Stimulated activated naive B cell treated with anti-CD40 and anti-IgM and Interleukin-4, amounts not matched to agents 10 μg/mL and 1 μg/mL and 100 μg/mL, for 72 hours (primary cell): ENCODE results near the gene TAL2.
A peak's percentile ranks its signal among the peaks of the same experiment; 100 is the strongest.
"Not testable (repeated sequence)": the region's sequence is repeated elsewhere in the genome, so short reads cannot be mapped to it uniquely, and the experiment has no call there.

Experiments
- ATAC-seq, 2 donors: fragments of 150-1000 bp; cut with Tn5 transposase; replicated peaks; 2 replicates each; pipeline ENCODE4 v1.10.0; 2021; ENCODE audit warnings: moderate library complexity in 1 of 2
- DNase-seq: peaks from one replicate; pipeline ENCODE4 v3.0.0; 2021
- H3K27ac Mint-ChIP-seq: one replicate; pipeline ENCODE4 v1.8.0; 2022; ENCODE audit warnings: mild to moderate bottlenecking, mixed read lengths
- H3K27me3 Mint-ChIP-seq, 2 donors: one replicate each; pipeline ENCODE4 v1.8.0; 2022; ENCODE audit warnings: mixed read lengths in 2 of 2
- H3K36me3 Mint-ChIP-seq, 2 donors: one replicate each; pipeline ENCODE4 v1.8.0; 2022; ENCODE audit warnings: mixed read lengths in 2 of 2, mild to moderate bottlenecking in 1 of 2
- H3K4me1 Mint-ChIP-seq, 2 donors: one replicate each; pipeline ENCODE4 v1.8.0; 2022; ENCODE audit warnings: mixed read lengths in 2 of 2, mild to moderate bottlenecking in 1 of 2
- H3K4me3 Mint-ChIP-seq, 2 donors: one replicate each; pipeline ENCODE4 v1.8.0; 2022; ENCODE audit warnings: mild to moderate bottlenecking in 2 of 2, mixed read lengths in 2 of 2, moderate library complexity in 1 of 2
- H3K9me3 Mint-ChIP-seq, 2 donors: one replicate each; pipeline ENCODE4 v1.8.0; 2022; ENCODE audit warnings: mixed read lengths in 2 of 2, mild to moderate bottlenecking in 1 of 2

The TAL2 gene

GRCh38 chr9:105683688-105684275 lies 21.5 kb downstream of the TAL2 start:
- no peaks in the 10 kb centered on the region for H3K9me3 Mint-ChIP-seq
- no peak overlapping the region for H3K4me3 Mint-ChIP-seq
- DNase-seq: no peak
- H3K27me3 Mint-ChIP-seq: peaks cover 7 to 9% of the 10 kb centered on the region in 2 donors
- H3K4me1 Mint-ChIP-seq: no peaks in the 10 kb centered on the region
- no peak for ATAC-seq
- H3K27ac Mint-ChIP-seq: no peak overlapping the region
- no peaks in the 10 kb centered on the region for H3K36me3 Mint-ChIP-seq

DNA sequence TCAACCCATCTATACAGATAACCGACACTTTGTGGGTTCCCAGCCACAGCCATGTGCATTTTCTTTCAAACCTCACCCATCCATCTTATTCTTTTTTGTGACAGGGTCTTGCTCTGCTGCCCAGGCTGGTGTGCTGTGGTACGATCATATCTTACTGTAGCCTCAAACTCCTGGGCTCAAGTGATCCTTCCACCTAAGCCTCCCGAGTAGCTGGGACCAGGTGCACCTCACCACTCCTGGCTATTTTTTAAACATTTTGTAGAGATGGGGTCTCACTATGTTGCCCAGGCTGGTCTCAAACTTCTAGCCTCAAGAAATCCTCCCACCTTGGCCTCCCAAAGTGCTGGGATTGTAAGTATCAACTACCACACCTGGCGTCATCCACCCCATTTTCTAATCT lies 24.7 kb downstream of the TAL2 start:
- H3K27ac Mint-ChIP-seq: no peak overlapping the region
- H3K9me3 Mint-ChIP-seq: no peaks in the 10 kb centered on the region
- H3K4me3 Mint-ChIP-seq: no peak overlapping the region
- no peak for DNase-seq
- no peaks in the 10 kb centered on the region for H3K36me3 Mint-ChIP-seq
- H3K4me1 Mint-ChIP-seq: no peaks in the 10 kb centered on the region
- no peak for ATAC-seq
- H3K27me3 Mint-ChIP-seq: peaks cover 9 to 12% of the 10 kb centered on the region in 2 donors

GRCh38 chr9:105690742-105691141 lies 28.5 kb downstream of the TAL2 start:
- ATAC-seq (no peak), DNase-seq (no peak)
- H3K27ac Mint-ChIP-seq: no peak overlapping the region
- H3K36me3 Mint-ChIP-seq: no peaks in the 10 kb centered on the region
- H3K4me3 Mint-ChIP-seq: no peak overlapping the region
- H3K4me1 Mint-ChIP-seq: peaks cover 12 to 16% of the 10 kb centered on the region in 2 donors
- H3K9me3 Mint-ChIP-seq: no peaks in the 10 kb centered on the region
- H3K27me3 Mint-ChIP-seq: peaks cover 9 to 18% of the 10 kb centered on the region in 2 donors

- peaks cover 3% of the 10 kb centered on the region in 2 donors for H3K36me3 Mint-ChIP-seq
- peak; percentile 1 for DNase-seq
- H3K9me3 Mint-ChIP-seq: no peaks in the 10 kb centered on the region
- H3K4me1 Mint-ChIP-seq: peaks cover 14 to 22% of the 10 kb centered on the region in 2 donors
- peak overlapping the region; percentile 74 to 75 for H3K4me3 Mint-ChIP-seq
- H3K27ac Mint-ChIP-seq: peak overlapping the region; percentile 91
- peak; percentile 42 to 63 for ATAC-seq
- H3K27me3 Mint-ChIP-seq: peaks cover 0 to 11% of the 10 kb centered on the region in 2 donors
These were observed 31.4 kb downstream of the TAL2 start for GRCh38 chr9:105693435-105694189.

GRCh38 chr9:105694190-105694847 lies 32.1 kb downstream of the TAL2 start, which contains the start of gene TMEM38B:
TSS of gene TMEM38B (plus strand) at chr9:105694541. CDS start at chr9:105694661, 120 bp downstream.
- Mint-ChIP-seq H3K9me3 (no peaks in the 10 kb centered on the region), H3K27me3 (peaks cover 0 to 11% of the 10 kb centered on the region in 2 donors), H3K4me3 (peak within 1 kb of the TSS; percentile 74 to 75), H3K27ac (peak within 1 kb of the TSS; percentile 91), H3K36me3 (peaks cover 3% of the 10 kb centered on the region in 2 donors), H3K4me1 (peaks cover 16 to 28% of the 10 kb centered on the region in 2 donors)
- peak; percentile 80 to 83 for ATAC-seq
- peak; percentile 72 for DNase-seq

DNA sequence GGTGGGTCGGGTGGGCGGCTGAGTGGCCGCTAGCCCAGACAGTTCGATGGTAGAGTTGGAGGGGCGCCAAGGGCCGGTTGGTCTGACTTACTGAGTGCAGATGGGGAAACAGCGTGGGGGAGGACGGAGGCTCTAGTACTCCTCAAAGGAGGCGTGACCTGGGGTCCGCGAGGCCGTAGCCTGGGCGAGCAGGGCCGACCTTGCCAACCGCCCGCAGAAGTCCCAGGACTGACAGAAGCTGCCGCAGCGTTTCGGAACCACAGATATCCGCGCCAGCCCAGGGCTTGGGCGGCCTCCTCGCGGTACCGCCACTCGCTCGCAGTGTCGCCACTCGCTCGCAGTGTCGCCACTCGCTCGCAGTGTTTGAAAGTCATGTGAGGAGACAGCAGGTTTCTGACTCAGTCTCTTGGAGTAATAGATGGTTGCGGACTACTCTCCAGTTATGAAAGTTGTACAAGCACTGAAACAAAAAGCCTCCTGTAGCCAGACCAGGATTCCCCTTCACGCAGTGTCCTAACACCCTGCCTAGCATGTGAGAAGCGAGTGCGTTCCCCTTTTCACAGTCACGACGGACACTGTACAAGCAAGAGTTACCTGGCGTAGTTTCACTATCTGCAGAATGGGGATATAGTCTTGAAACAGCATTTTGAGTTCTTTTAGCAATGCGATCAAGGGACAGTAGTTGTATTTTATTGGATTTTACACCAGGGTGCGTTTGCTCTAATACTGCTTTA lies 32.8 kb downstream of the TAL2 start:
- peaks cover 0 to 11% of the 10 kb centered on the region in 2 donors for H3K27me3 Mint-ChIP-seq
- H3K4me3 Mint-ChIP-seq: peak overlapping the region; percentile 74 to 75
- peaks cover 18 to 34% of the 10 kb centered on the region in 2 donors for H3K4me1 Mint-ChIP-seq
- ATAC-seq (peak; percentile 75 to 77), DNase-seq (peak; percentile 55)
- H3K36me3 Mint-ChIP-seq: peaks cover 3% of the 10 kb centered on the region in 2 donors
- H3K9me3 Mint-ChIP-seq: no peaks in the 10 kb centered on the region
- H3K27ac Mint-ChIP-seq: peak overlapping the region; percentile 91

DNA sequence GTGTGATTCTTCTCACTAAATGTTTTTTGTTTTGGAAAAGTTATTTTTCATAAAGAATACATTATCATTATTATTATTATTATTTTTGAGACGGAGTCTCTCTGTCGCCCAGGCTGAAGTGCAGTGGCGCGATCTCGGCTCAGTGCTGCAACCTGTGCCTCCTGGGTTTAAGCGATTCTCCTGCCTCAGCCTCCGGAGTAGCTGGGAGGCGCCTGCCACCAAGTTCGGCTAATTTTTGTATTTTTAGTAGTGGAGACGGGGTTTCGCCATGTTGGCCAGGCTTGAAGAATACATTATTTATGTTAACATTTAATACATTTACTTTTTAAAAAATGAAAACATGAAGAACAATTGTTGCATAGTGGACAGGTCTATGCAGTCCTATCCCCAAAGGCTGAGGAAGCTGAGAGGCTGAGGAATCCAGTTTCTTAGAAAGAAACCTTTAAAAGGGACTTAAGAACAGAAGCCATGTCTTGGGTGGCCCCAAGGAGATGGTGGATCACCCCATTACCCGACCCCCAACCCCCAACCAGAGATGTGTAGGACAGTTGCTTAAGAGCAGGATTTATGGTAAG lies 34.0 kb downstream of the TAL2 start:
- no peak overlapping the region for H3K4me3 Mint-ChIP-seq
- DNase-seq (no peak), ATAC-seq (no peak)
- H3K27ac Mint-ChIP-seq: no peak overlapping the region
- H3K27me3 Mint-ChIP-seq: peaks cover 0 to 6% of the 10 kb centered on the region in 2 donors
- H3K9me3 Mint-ChIP-seq: no peaks in the 10 kb centered on the region
- peaks cover 3% of the 10 kb centered on the region in 2 donors for H3K36me3 Mint-ChIP-seq
- peaks cover 23 to 47% of the 10 kb centered on the region in 2 donors for H3K4me1 Mint-ChIP-seq

GRCh38 chr9:105697871-105698270 lies 35.6 kb downstream of the TAL2 start:
- no peaks in the 10 kb centered on the region for H3K9me3 Mint-ChIP-seq
- H3K27me3 Mint-ChIP-seq: peaks cover 0 to 6% of the 10 kb centered on the region in 2 donors
- peaks cover 23 to 51% of the 10 kb centered on the region in 2 donors for H3K4me1 Mint-ChIP-seq
- DNase-seq (no peak), ATAC-seq (no peak)
- H3K4me3 Mint-ChIP-seq: no peak overlapping the region
- H3K36me3 Mint-ChIP-seq: peaks cover 3 to 6% of the 10 kb centered on the region in 2 donors
- H3K27ac Mint-ChIP-seq: no peak overlapping the region

GRCh38 chr9:105698348-105698870 lies 36.2 kb downstream of the TAL2 start:
- H3K36me3 Mint-ChIP-seq: peaks cover 3 to 6% of the 10 kb centered on the region in 2 donors
- no peak overlapping the region for H3K27ac Mint-ChIP-seq
- ATAC-seq (no peak), DNase-seq (no peak)
- H3K4me1 Mint-ChIP-seq: peaks cover 21 to 49% of the 10 kb centered on the region in 2 donors
- no peak overlapping the region for H3K4me3 Mint-ChIP-seq
- no peaks in the 10 kb centered on the region for H3K9me3 Mint-ChIP-seq
- peaks cover 0 to 4% of the 10 kb centered on the region in 2 donors for H3K27me3 Mint-ChIP-seq

DNA sequence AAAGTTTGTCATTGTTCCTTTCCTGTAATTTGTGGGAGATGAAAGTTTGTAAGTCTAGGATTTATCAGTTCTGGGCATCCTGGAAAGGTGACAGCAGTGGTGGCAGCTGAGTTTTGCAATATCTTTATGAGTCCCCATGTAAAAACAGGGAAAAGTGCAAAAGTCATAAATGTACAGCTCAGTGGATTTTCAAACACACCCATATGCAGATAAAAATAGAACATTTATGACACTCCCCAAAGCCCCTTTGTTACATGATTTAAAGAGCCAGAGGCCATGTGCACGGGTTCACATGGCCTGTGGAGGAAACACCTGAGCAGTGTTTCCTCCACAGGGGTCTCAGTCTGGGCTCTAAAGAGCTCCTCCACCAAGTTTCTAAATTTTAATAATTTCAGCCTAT lies 38.4 kb downstream of the TAL2 start:
- Mint-ChIP-seq H3K36me3 (peaks cover 3 to 6% of the 10 kb centered on the region in 2 donors), H3K9me3 (no peaks in the 10 kb centered on the region), H3K4me1 (peaks cover 11 to 36% of the 10 kb centered on the region in 2 donors), H3K27ac (no peak overlapping the region), H3K4me3 (no peak overlapping the region), H3K27me3 (no peaks in the 10 kb centered on the region)
- no peak for ATAC-seq
- no peak for DNase-seq

- Mint-ChIP-seq H3K27ac (no peak overlapping the region), H3K27me3 (no peaks in the 10 kb centered on the region), H3K4me1 (peaks cover 11 to 34% of the 10 kb centered on the region in 2 donors), H3K36me3 (peaks cover 4 to 8% of the 10 kb centered on the region in 2 donors), H3K4me3 (no peak overlapping the region), H3K9me3 (no peaks in the 10 kb centered on the region)
- no peak for ATAC-seq
- no peak for DNase-seq
These were observed 38.9 kb downstream of the TAL2 start for GRCh38 chr9:105701145-105701544.

- ATAC-seq: no peak
These were observed 40.0 kb downstream of the TAL2 start for GRCh38 chr9:105702207-105702606.

GRCh38 chr9:105703638-105704037 lies 41.4 kb downstream of the TAL2 start:
- H3K36me3 Mint-ChIP-seq: peaks cover 6 to 12% of the 10 kb centered on the region in 2 donors
- H3K4me1 Mint-ChIP-seq: peaks cover 11 to 29% of the 10 kb centered on the region in 2 donors
- H3K9me3 Mint-ChIP-seq: not testable (repeated sequence)

More at GRCh38 chr9:105702207-105702606, 40.0 kb downstream of the TAL2 start:
- Mint-ChIP-seq H3K4me3 (no peak overlapping the region), H3K27ac (no peak overlapping the region), H3K9me3 (no peaks in the 10 kb centered on the region), H3K4me1 (peaks cover 9 to 29% of the 10 kb centered on the region in 2 donors), H3K27me3 (no peaks in the 10 kb centered on the region), H3K36me3 (peaks cover 6 to 9% of the 10 kb centered on the region in 2 donors)
- DNase-seq: no peak

More at GRCh38 chr9:105703638-105704037, 41.4 kb downstream of the TAL2 start:
- H3K27ac Mint-ChIP-seq, H3K27me3 Mint-ChIP-seq, DNase-seq, ATAC-seq, H3K4me3 Mint-ChIP-seq: not testable (repeated sequence)
